Limb (tissue), 2 donors: ENCODE data around the gene PLPP7.
"Not testable (repeated sequence)": the region's sequence is repeated elsewhere in the genome, so short reads cannot be mapped to it uniquely, and the experiment has no call there.

ENCODE experiments used
- DNase-seq, 2 donors: peaks; one replicate each; pipeline ENCODE4 v3.0.0-alpha.2; 2016; ENCODE audit errors: extremely low spot score in 2 of 2

The PLPP7 gene

GRCh38 chr9:131289301-131290035, at the start of gene PLPP7:
PLPP7 (plus strand) TSS chr9:131289723; CDS start chr9:131289998, 275 bp downstream.
- peak; percentile 34 to 74 for DNase-seq

- DNase-seq: no peak
These were observed 49.2 kb upstream of the PLPP7 start for GRCh38 chr9:131240047-131240921.

GRCh38 chr9:131244331-131244730, 45.2 kb upstream of the PLPP7 start:
- not testable (repeated sequence) for DNase-seq

GRCh38 chr9:131246618-131247017, 42.9 kb upstream of the PLPP7 start:
- no peak for DNase-seq

GRCh38 chr9:131252120-131252519, 37.4 kb upstream of the PLPP7 start:
- no peak for DNase-seq

GRCh38 chr9:131253891-131254491, 35.5 kb upstream of the PLPP7 start:
- DNase-seq: peak in 1 of 2 donors; percentile 55

- no peak for DNase-seq
These were observed 34.9 kb upstream of the PLPP7 start for GRCh38 chr9:131254626-131255025.

GRCh38 chr9:131255676-131256197, 33.8 kb upstream of the PLPP7 start:
- no peak for DNase-seq

- no peak for DNase-seq
These were observed 32.1 kb upstream of the PLPP7 start for GRCh38 chr9:131257266-131258025.

GRCh38 chr9:131258186-131258585, 31.3 kb upstream of the PLPP7 start:
- peak in 1 of 2 donors; percentile 24 for DNase-seq

GRCh38 chr9:131258698-131259431, 30.7 kb upstream of the PLPP7 start:
- peak in 1 of 2 donors; percentile 20 for DNase-seq

GRCh38 chr9:131259432-131259898, 30.1 kb upstream of the PLPP7 start:
- peak in 1 of 2 donors; percentile 21 for DNase-seq

GRCh38 chr9:131259916-131260597, 29.5 kb upstream of the PLPP7 start:
- no peak for DNase-seq

GRCh38 chr9:131260751-131261452, 28.6 kb upstream of the PLPP7 start:
- no peak for DNase-seq

GRCh38 chr9:131262327-131263032, 27.0 kb upstream of the PLPP7 start:
- DNase-seq: no peak

GRCh38 chr9:131263033-131263343, 26.5 kb upstream of the PLPP7 start:
- DNase-seq: not testable (repeated sequence)

GRCh38 chr9:131263701-131264100, 25.8 kb upstream of the PLPP7 start:
- DNase-seq: no peak

GRCh38 chr9:131264231-131264630, 25.3 kb upstream of the PLPP7 start:
- DNase-seq: peak in 1 of 2 donors; percentile 23
